ENCODE data around the gene DLEC1. TPM values are rescaled to one million over a fixed set of nuclear protein-coding genes. Genes with fewer than 3 reads are reported as not detected.
A peak's percentile ranks its signal among the peaks of the same experiment; 100 is the strongest.

The DLEC1 gene
- total and polyA plus RNA-seq, 4 experiments from 2014 or later: 0.49 to 15.1 (median 7.3) TPM

GRCh38 chr3:38141952-38142273 is 102.9 kb downstream of the DLEC1 start:
- no peak overlapping the region for H3K4me3 ChIP-seq (ENCODE audit: low read length in 2 of 2)
- POLR2A ChIA-PET (ENCODE audit: partially characterized antibody): interaction anchor here (1.6 to 8.4 kb wide), 2 partner anchors 11 to 23 kb away, joined by 6 to 255 read pairs; partner anchors contain the start of gene OXSR1
- peaks cover 15 to 51% of the 10 kb centered on the region in 2 donors for H3K36me3 Mint-ChIP-seq

GRCh38 chr3:38142959-38143358 is 104.0 kb downstream of the DLEC1 start:
- ChIA-PET POLR2A (ENCODE audit: partially characterized antibody) (interaction anchor here (1.2 to 8.4 kb wide), 3 partner anchors 10 to 36 kb away, joined by 3 to 255 read pairs (median 6); partner anchors contain the start of gene OXSR1), CTCF (ENCODE audit: partially characterized antibody) (no interaction called here)
- peaks cover 15 to 50% of the 10 kb centered on the region in 2 donors for H3K36me3 Mint-ChIP-seq
- peaks cover 22 to 45% (median 32%) of the 10 kb centered on the region in 4 donors for H3K4me1 Mint-ChIP-seq
- no peak overlapping the region for H3K27ac Mint-ChIP-seq
- H3K4me3 Mint-ChIP-seq: no peak overlapping the region
- H3K36me3 ChIP-seq (ENCODE audit: insufficient read depth, low read length): peaks cover 13% of the 10 kb centered on the region
- H3K27me3 ChIP-seq (ENCODE audit: insufficient read depth, low read length): no peaks in the 10 kb centered on the region
- peaks cover 26% of the 10 kb centered on the region for H3K4me1 ChIP-seq (ENCODE audit: insufficient read depth, low read length)
- intact Hi-C loops (cut with micrococcal nuclease): no loop called here
- H3K27ac ChIP-seq (ENCODE audit: low read depth, low read length): no peak overlapping the region
- H3K27me3 Mint-ChIP-seq: no peaks in the 10 kb centered on the region
- DNase-seq: no peak
- peaks cover 0 to 27% (median 22%) of the 10 kb centered on the region in 8 donors for H3K9me3 Mint-ChIP-seq
- H3K9me3 ChIP-seq (ENCODE audit: control insufficient read depth in 1 of 2, low read length in 2 of 2): peaks cover 0 to 17% of the 10 kb centered on the region in 2 donors
- H3K4me3 ChIP-seq (ENCODE audit: low read length in 2 of 2): no peak overlapping the region

More at GRCh38 chr3:38141952-38142273, 102.9 kb downstream of the DLEC1 start:
- peak overlapping the region in 2 of 8 donors; percentile 17 to 52 for H3K4me3 Mint-ChIP-seq
- H3K27ac Mint-ChIP-seq: peak overlapping the region in 5 of 7 donors; percentile 9 to 64 (median 29)
- peaks cover 0 to 19% (median 15%) of the 10 kb centered on the region in 8 donors for H3K9me3 Mint-ChIP-seq
- intact Hi-C loops (cut with micrococcal nuclease): no loop called here
- Histone ChIP-seq H3K9me3 (ENCODE audit: control insufficient read depth in 1 of 2, low read length in 2 of 2) (peaks cover 0 to 11% of the 10 kb centered on the region in 2 donors), H3K4me1 (ENCODE audit: insufficient read depth, low read length) (peaks cover 33% of the 10 kb centered on the region), H3K36me3 (ENCODE audit: insufficient read depth, low read length) (peaks cover 13% of the 10 kb centered on the region), H3K27ac (ENCODE audit: low read depth, low read length) (no peak overlapping the region), H3K27me3 (ENCODE audit: insufficient read depth, low read length) (no peaks in the 10 kb centered on the region)
- CTCF ChIA-PET (ENCODE audit: partially characterized antibody): interaction anchor here (1.3 kb wide), 1 partner anchor 16 kb away, joined by 3 read pairs; no protein-coding TSS in a partner anchor
- DNase-seq: no peak
- H3K4me1 Mint-ChIP-seq: peaks cover 24 to 52% (median 37%) of the 10 kb centered on the region in 4 donors
- H3K27me3 Mint-ChIP-seq: no peaks in the 10 kb centered on the region

GRCh38 chr3:38143511-38143910 is 104.5 kb downstream of the DLEC1 start:
- Histone ChIP-seq H3K4me3 (ENCODE audit: low read length in 2 of 2) (no peak overlapping the region), H3K4me1 (ENCODE audit: insufficient read depth, low read length) (peaks cover 23% of the 10 kb centered on the region), H3K9me3 (ENCODE audit: control insufficient read depth in 1 of 2, low read length in 2 of 2) (peaks cover 0 to 17% of the 10 kb centered on the region in 2 donors), H3K27ac (ENCODE audit: low read depth, low read length) (no peak overlapping the region), H3K36me3 (ENCODE audit: insufficient read depth, low read length) (peaks cover 13% of the 10 kb centered on the region), H3K27me3 (ENCODE audit: insufficient read depth, low read length) (no peaks in the 10 kb centered on the region)
- intact Hi-C loops (cut with micrococcal nuclease): no loop called here
- Mint-ChIP-seq H3K4me3 (no peak overlapping the region), H3K36me3 (peaks cover 15 to 45% of the 10 kb centered on the region in 2 donors), H3K4me1 (peaks cover 21 to 41% (median 28%) of the 10 kb centered on the region in 4 donors), H3K27ac (peak overlapping the region in 1 of 7 donors; percentile 32), H3K27me3 (no peaks in the 10 kb centered on the region), H3K9me3 (peaks cover 0 to 27% (median 22%) of the 10 kb centered on the region in 8 donors)
- DNase-seq: no peak
- POLR2A ChIA-PET (ENCODE audit: partially characterized antibody): interaction anchor here (1.2 to 8.4 kb wide), 2 partner anchors 22 to 35 kb away, joined by 3 to 255 read pairs; partner anchors contain the start of gene OXSR1
- CTCF ChIA-PET (ENCODE audit: partially characterized antibody): no interaction called here

- intact Hi-C loops (cut with micrococcal nuclease): no loop called here
- no peak for DNase-seq
- H3K4me3 Mint-ChIP-seq: no peak overlapping the region
- Histone ChIP-seq H3K27ac (ENCODE audit: low read depth, low read length) (no peak overlapping the region), H3K36me3 (ENCODE audit: insufficient read depth, low read length) (peaks cover 7% of the 10 kb centered on the region), H3K4me1 (ENCODE audit: insufficient read depth, low read length) (peaks cover 9% of the 10 kb centered on the region), H3K27me3 (ENCODE audit: insufficient read depth, low read length) (no peaks in the 10 kb centered on the region), H3K4me3 (ENCODE audit: low read length in 2 of 2) (no peak overlapping the region), H3K9me3 (ENCODE audit: control insufficient read depth in 1 of 2, low read length in 2 of 2) (peaks cover 0 to 17% of the 10 kb centered on the region in 2 donors)
- H3K36me3 Mint-ChIP-seq: peaks cover 11 to 21% of the 10 kb centered on the region in 2 donors
- H3K9me3 Mint-ChIP-seq: peaks cover 0 to 27% (median 22%) of the 10 kb centered on the region in 8 donors
- H3K27me3 Mint-ChIP-seq: no peaks in the 10 kb centered on the region
- peaks cover 12 to 33% (median 19%) of the 10 kb centered on the region in 4 donors for H3K4me1 Mint-ChIP-seq
- CTCF ChIA-PET (ENCODE audit: partially characterized antibody): no interaction called here
- no peak overlapping the region for H3K27ac Mint-ChIP-seq
- POLR2A ChIA-PET (ENCODE audit: partially characterized antibody): interaction anchor here (0.7 kb wide), 1 partner anchor 36 kb away, joined by 3 read pairs; no protein-coding TSS in a partner anchor
Observed at GRCh38 chr3:38146504-38146903, 107.5 kb downstream of the DLEC1 start.

GRCh38 chr3:38147421-38147820 is 108.4 kb downstream of the DLEC1 start:
- H3K4me1 ChIP-seq (ENCODE audit: insufficient read depth, low read length): peaks cover 19% of the 10 kb centered on the region
- H3K27ac ChIP-seq (ENCODE audit: low read depth, low read length): no peak overlapping the region
- CTCF ChIA-PET (ENCODE audit: partially characterized antibody): no interaction called here

GRCh38 chr3:38148311-38148882 is 109.4 kb downstream of the DLEC1 start:
- H3K36me3 ChIP-seq (ENCODE audit: insufficient read depth, low read length): no peaks in the 10 kb centered on the region
- H3K4me1 Mint-ChIP-seq: peaks cover 19 to 35% (median 25%) of the 10 kb centered on the region in 4 donors
- no peaks in the 10 kb centered on the region for H3K27me3 ChIP-seq (ENCODE audit: insufficient read depth, low read length)
- peaks cover 0 to 17% of the 10 kb centered on the region in 2 donors for H3K9me3 ChIP-seq (ENCODE audit: control insufficient read depth in 1 of 2, low read length in 2 of 2)
- H3K4me3 Mint-ChIP-seq: no peak overlapping the region
- H3K27ac ChIP-seq (ENCODE audit: low read depth, low read length): no peak overlapping the region
- intact Hi-C loops (cut with micrococcal nuclease): no loop called here
- H3K36me3 Mint-ChIP-seq: peaks cover 4 to 9% of the 10 kb centered on the region in 2 donors
- no peak overlapping the region for H3K4me3 ChIP-seq (ENCODE audit: low read length in 2 of 2)
- H3K9me3 Mint-ChIP-seq: peaks cover 0 to 27% (median 22%) of the 10 kb centered on the region in 8 donors
- no peaks in the 10 kb centered on the region for H3K27me3 Mint-ChIP-seq
- H3K27ac Mint-ChIP-seq: peak overlapping the region in 1 of 7 donors; percentile 29
- H3K4me1 ChIP-seq (ENCODE audit: insufficient read depth, low read length): peaks cover 23% of the 10 kb centered on the region
- no peak for DNase-seq
- ChIA-PET CTCF (ENCODE audit: partially characterized antibody) (no interaction called here), POLR2A (ENCODE audit: partially characterized antibody) (interaction anchor here (1.2 to 1.8 kb wide), 4 partner anchors 9 to 16 kb away, joined by 4 to 8 read pairs (median 8); partner anchors contain the start of genes ACAA1 and MYD88)

More at GRCh38 chr3:38147421-38147820, 108.4 kb downstream of the DLEC1 start:
- intact Hi-C loops (cut with micrococcal nuclease): no loop called here
- POLR2A ChIA-PET (ENCODE audit: partially characterized antibody): interaction anchor here (1.2 to 1.6 kb wide), 2 partner anchors 8 to 10 kb away, joined by 4 to 8 read pairs; partner anchors contain the start of gene ACAA1
- Mint-ChIP-seq H3K36me3 (peaks cover 4 to 12% of the 10 kb centered on the region in 2 donors), H3K27me3 (no peaks in the 10 kb centered on the region), H3K4me1 (peaks cover 17 to 32% (median 24%) of the 10 kb centered on the region in 4 donors), H3K9me3 (peaks cover 0 to 27% (median 22%) of the 10 kb centered on the region in 8 donors), H3K4me3 (no peak overlapping the region), H3K27ac (no peak overlapping the region)
- H3K36me3 ChIP-seq (ENCODE audit: insufficient read depth, low read length): no peaks in the 10 kb centered on the region
- DNase-seq: no peak
- H3K27me3 ChIP-seq (ENCODE audit: insufficient read depth, low read length): no peaks in the 10 kb centered on the region
- peaks cover 0 to 17% of the 10 kb centered on the region in 2 donors for H3K9me3 ChIP-seq (ENCODE audit: control insufficient read depth in 1 of 2, low read length in 2 of 2)
- H3K4me3 ChIP-seq (ENCODE audit: low read length in 2 of 2): no peak overlapping the region

- Histone ChIP-seq H3K4me3 (ENCODE audit: low read length in 2 of 2) (no peak overlapping the region), H3K27me3 (ENCODE audit: insufficient read depth, low read length) (no peaks in the 10 kb centered on the region), H3K9me3 (ENCODE audit: control insufficient read depth in 1 of 2, low read length in 2 of 2) (peaks cover 0 to 17% of the 10 kb centered on the region in 2 donors), H3K36me3 (ENCODE audit: insufficient read depth, low read length) (no peaks in the 10 kb centered on the region), H3K4me1 (ENCODE audit: insufficient read depth, low read length) (peaks cover 23% of the 10 kb centered on the region), H3K27ac (ENCODE audit: low read depth, low read length) (no peak overlapping the region)
- intact Hi-C loops (cut with micrococcal nuclease): no loop called here
- Mint-ChIP-seq H3K27ac (peak overlapping the region in 5 of 7 donors; percentile 44 to 92 (median 72)), H3K36me3 (peaks cover 4 to 5% of the 10 kb centered on the region in 2 donors), H3K27me3 (no peaks in the 10 kb centered on the region), H3K9me3 (peaks cover 0 to 27% (median 22%) of the 10 kb centered on the region in 8 donors), H3K4me1 (peaks cover 19 to 35% (median 25%) of the 10 kb centered on the region in 4 donors), H3K4me3 (no peak overlapping the region)
- POLR2A ChIA-PET (ENCODE audit: partially characterized antibody): interaction anchor here (1.7 to 1.8 kb wide), 2 partner anchors 11 to 15 kb away, joined by 7 to 8 read pairs; partner anchors contain the start of gene MYD88
- CTCF ChIA-PET (ENCODE audit: partially characterized antibody): no interaction called here
- DNase-seq: no peak
Observed at GRCh38 chr3:38149708-38150107, 110.7 kb downstream of the DLEC1 start.

All from CD4-positive, alpha-beta memory T cell (primary cell).